GM21717 (cell line): ENCODE results near the gene POLD3.
"Not testable (repeated sequence)": the region's sequence is repeated elsewhere in the genome, so short reads cannot be mapped to it uniquely, and the experiment has no call there.

ENCODE experiments used
- ATAC-seq: cut with Tn5 transposase; IDR thresholded peaks from one replicate; pipeline ENCODE4 v1.9.1; 2021; ENCODE audit warnings: mild to moderate bottlenecking, moderate library complexity; ENCODE audit not compliant: unreplicated experiment

The POLD3 gene

GRCh38 chr11:74636630-74637184, 44.3 kb downstream of the POLD3 start:
- no peak for ATAC-seq

GRCh38 chr11:74637700-74638099, 45.3 kb downstream of the POLD3 start:
- ATAC-seq = no peak

- ATAC-seq = no peak
Observed at GRCh38 chr11:74638869-74639268, 46.5 kb downstream of the POLD3 start.

- ATAC-seq = no peak
Observed at GRCh38 chr11:74639533-74639932, 47.2 kb downstream of the POLD3 start.

DNA sequence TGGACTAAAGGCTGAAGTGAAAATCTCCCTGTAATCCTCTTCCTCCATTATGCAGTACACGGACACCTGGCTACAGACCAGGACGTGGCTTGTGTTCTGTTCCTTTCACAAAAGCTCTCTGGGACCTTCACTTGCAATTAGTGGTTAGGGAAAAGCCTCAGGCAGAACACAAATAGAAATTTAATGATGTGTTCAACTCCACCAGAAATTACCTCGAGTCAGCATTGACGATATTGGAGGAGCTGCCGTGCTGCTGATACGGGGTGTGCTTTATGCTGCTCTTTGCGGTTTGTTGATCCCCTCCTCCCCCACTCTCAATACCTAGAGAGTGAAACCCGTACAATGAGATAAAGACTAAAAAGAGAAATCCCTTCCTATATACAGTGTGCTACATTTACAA, 48.9 kb downstream of the POLD3 start:
- ATAC-seq = no peak

GRCh38 chr11:74641905-74642304, 49.5 kb downstream of the POLD3 start:
- ATAC-seq = no peak

DNA sequence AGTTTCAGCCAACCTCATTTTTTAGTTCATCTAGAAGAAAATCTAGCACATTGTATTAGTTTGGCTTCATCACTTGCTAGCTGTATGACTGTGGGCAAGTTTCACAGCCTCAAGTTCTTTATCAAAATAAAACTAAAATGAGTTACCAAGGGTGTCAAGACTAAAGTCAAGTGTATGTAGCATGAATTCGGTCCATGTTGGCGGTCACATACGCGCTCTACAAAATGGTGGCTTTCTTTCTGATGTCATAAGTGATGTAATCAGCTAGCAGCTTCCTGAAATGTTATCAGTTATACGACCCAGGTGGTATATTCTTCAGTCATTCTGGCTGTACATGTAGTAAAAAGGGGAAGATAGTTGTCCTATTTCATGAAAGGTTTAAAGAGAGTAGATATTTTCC, 50.5 kb downstream of the POLD3 start:
- ATAC-seq = no peak

GRCh38 chr11:74644081-74644480, 51.7 kb downstream of the POLD3 start:
- ATAC-seq = no peak

GRCh38 chr11:74646215-74646614, 53.8 kb downstream of the POLD3 start:
- no peak for ATAC-seq

- ATAC-seq = no peak
Observed at GRCh38 chr11:74646954-74647353, 54.6 kb downstream of the POLD3 start.

DNA sequence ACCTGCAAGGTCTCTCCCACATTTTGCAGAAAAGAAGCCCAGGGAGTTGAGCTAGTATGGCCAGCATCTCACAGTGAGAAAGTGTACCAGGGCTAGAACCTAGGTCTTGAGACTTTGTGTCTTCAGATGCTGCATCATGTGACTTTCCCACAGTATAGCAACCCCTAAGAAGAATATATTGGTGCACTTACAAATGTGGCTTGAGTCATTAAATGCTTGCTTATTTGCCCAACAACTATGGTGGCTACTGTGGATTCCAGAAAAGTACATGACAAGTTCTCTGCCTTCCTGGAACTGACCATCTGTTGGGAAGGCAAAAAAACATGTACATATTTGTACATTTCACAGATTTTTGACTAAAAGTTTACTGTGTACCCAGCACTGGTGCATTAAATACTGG, 55.0 kb downstream of the POLD3 start:
- no peak for ATAC-seq

- no peak for ATAC-seq
Observed at GRCh38 chr11:74647831-74648230, 55.4 kb downstream of the POLD3 start.

DNA sequence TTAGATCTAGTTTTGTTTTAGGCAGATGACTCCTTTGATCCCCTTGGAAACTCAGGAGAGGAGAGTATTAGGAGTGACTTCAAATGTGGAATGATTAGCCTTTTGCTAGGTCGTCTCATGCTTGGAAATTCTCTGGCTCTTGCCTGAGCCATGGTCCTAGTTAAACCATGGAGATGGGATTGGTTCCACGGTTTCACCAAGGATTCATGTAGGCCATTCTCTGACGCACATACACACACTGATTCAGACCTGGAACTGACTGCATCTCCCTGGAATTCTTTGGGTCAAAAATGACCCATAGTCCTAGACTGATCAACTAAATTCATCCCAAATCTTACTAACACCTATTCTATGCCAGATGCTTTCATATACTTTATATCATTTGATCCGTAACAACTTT, 56.5 kb downstream of the POLD3 start:
- ATAC-seq = no peak

DNA sequence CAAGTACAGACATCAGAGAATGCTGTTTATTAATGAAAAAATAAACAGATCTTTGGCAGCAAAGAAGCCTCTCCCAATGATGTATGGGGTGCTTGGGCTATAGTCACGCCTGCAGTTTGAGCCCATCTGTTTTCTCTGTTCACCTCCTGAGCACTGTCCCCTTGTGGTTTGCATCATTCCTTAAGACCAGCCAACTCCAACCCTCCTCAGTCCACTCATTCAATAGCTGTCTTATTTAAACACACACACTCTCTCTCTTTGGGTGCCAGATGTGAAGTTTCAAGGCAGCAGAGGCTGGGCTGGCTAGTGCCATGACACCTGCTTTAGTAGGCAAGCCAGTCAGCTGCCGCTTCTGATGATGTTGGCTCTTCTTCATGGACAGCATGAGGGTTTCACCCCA, 58.1 kb downstream of the POLD3 start:
- ATAC-seq = no peak

GRCh38 chr11:74654976-74655375, 62.6 kb downstream of the POLD3 start:
- ATAC-seq = no peak

GRCh38 chr11:74659124-74659523, 66.7 kb downstream of the POLD3 start:
- ATAC-seq = not testable (repeated sequence)

- no peak for ATAC-seq
Observed at GRCh38 chr11:74662487-74663103, 70.2 kb downstream of the POLD3 start.

DNA sequence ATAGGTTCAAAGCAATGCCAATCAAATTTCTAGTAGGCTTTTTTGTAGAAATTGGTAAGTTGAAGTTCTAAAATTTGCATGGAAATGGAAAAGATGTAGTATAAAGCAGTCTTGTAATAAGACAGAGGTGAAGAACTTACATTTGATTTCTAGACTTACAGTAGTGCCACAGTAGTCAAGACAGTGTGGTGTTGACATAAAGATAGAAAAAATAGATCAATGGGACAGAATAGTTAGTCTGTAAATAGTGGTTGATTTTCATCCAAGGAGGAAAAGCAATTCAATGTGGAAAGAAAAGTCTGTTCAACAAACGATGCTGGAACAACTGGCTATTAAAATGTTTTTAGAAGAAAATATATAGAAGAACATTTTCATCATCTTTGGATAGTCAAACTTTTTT, 70.9 kb downstream of the POLD3 start:
- ATAC-seq = no peak

GRCh38 chr11:74669211-74670160, 77.1 kb downstream of the POLD3 start:
- ATAC-seq = no peak

GRCh38 chr11:74670171-74670570, 77.8 kb downstream of the POLD3 start:
- ATAC-seq = no peak

GRCh38 chr11:74671520-74672196, 79.3 kb downstream of the POLD3 start:
- ATAC-seq = no peak
